GM21737 (cell line): ENCODE data around the gene GBP3.
"Not testable (repeated sequence)": the region's sequence is repeated elsewhere in the genome, so short reads cannot be mapped to it uniquely, and the experiment has no call there.

Experiments used
- ATAC-seq: cut with Tn5 transposase; IDR thresholded peaks from one replicate; pipeline ENCODE4 v1.9.1; 2021; ENCODE audit warnings: mild to moderate bottlenecking, moderate library complexity; ENCODE audit not compliant: unreplicated experiment

The GBP3 gene

GRCh38 chr1:89041119-89041641 lies 18.5 kb upstream of the GBP3 start:
- ATAC-seq, result peak; percentile 75

- ATAC-seq, result no peak
Measured at GRCh38 chr1:89040315-89040626, 17.6 kb upstream of the GBP3 start.

GRCh38 chr1:89037186-89037585 lies 14.5 kb upstream of the GBP3 start:
- no peak for ATAC-seq

DNA sequence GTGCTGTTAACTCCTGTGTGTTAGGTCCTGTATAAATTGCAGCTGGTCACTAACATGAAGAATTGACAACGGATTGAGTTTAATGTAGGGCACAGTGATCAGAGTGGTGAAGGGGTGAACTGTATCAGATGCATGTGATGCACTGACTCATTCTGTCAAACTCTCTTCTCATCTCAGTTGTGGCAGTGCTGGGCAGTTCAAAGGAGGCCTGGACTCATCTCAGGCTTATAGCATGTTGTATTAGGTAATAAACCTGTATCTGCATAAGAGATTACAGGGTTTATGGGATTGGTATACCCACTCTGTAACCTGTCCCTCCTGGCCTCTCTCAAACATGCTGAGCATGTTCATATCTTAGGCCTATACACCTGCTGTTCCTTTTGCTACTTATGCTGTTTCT lies 12.4 kb upstream of the GBP3 start:
- no peak for ATAC-seq

- not testable (repeated sequence) for ATAC-seq
Measured at GRCh38 chr1:89034004-89034403, 11.3 kb upstream of the GBP3 start.

DNA sequence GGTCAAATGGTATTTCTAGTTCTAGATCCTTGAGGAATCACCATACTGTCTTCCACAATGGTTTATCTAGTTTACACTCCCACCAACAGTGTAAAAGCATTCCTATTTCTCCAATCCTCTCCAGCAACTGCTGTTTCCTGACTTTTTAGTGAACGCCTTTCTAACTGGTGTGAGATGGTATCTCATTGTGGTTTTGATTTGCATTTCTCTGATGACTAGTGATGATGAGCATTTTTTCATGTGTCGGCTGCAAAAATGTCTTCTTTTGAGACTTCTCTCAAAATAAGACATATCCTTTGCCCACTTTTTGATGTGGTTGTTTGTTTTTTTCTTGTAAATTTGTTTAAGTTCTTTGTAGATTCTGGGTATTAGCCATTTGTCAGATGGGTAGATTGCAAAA lies 6.4 kb upstream of the GBP3 start:
- ATAC-seq, result not testable (repeated sequence)

DNA sequence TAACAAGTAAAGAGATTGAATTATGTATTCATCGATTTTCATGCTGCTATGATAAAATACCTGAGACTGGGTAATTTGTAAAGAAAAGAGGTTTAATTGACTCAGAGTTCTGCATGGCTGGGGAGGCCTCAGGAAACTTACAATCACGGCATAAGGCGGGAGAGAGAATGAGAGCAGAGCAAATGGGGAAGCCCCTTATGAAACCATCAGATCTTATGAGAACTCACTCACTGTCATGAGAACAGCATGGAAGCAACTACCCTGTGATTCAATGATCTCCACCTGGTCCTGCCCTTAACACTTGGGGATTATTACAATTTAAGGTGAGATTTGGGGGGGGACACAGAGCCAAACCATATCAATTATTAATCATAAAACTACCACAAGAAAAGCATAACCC lies 3.3 kb upstream of the GBP3 start:
- ATAC-seq, result no peak

- ATAC-seq, result no peak
Measured at GRCh38 chr1:89023026-89023425, 360 bp upstream of the GBP3 start.

DNA sequence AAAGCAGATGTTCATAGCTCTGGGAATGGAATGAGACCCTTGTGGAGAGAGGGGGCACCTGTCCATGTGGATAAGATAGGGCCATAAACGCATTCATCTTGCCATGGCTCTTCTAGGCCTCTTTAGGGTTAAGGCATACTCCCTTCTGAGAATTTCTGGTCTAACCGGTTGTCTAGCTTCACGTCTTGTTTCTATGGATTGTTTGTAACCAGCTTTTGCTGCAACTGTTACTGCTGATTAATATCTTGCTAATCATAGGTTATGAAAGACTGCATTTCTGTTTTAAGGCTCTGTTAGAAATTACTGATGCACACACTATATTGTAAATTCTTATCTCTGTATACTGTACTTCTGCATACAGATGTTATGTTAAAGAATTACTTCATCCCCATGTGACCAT lies 4.3 kb downstream of the GBP3 start:
- ATAC-seq, result not testable (repeated sequence)

DNA sequence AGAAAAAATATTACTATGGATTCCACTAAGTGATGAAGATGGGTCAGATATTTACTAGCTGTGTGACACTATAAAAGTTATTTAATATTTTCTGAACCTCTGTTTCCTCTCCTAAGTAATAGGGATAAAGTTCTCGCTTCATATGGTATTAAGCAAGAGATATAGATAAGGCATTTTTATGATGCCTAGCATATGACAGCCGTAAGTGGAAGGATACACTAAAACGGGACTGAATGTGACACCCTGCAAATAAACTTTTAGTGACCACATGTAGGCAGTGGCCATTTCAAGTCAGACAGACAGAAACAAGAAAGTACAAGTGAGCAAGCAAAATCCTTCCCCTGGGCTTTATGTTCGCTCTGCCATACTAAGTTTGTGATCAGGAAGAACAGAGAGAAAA lies 14.2 kb downstream of the GBP3 start:
- no peak for ATAC-seq

DNA sequence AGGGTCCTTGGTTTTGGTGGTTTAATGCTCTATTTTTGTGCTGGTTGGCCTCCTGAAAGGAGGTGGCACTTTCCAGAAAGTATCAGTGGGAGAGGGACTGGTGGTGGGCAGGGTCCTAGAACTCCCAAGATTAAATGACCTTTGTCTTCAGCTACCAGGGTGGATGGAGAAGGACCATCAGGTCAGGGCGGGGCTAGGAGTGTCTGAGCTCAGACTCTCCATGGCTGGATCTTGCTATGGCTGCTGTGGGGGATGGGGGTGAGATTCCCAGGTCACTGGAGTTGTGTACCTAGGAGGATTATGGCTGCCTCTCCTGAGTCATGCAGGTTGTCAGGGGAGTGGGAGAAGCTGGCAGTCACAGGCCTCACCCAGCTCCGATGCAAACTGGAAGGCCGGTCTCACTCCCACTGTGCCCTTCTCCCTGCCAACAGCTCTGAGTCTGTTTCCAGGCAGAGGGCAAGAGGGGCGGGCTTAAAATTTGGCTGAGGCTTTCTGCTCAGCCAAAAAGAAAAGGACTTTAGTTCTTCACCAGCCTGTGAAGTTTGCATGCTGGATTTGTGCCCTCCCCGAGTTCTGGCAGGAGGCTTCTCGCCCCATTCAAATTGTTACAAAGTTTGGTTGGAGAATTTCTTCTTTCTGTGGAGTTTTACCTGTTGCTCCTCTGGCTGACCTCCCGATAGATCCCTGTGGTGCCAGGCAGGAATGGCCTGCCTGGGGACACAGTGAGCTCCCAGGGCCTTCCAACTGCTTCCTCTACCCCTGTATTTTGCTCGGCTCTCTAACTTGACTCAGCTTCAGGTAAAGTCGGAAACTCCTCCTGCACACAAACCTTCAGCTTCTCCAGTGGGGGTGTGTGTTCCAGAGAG lies 17.1 kb downstream of the GBP3 start:
- no peak for ATAC-seq

- ATAC-seq, result not testable (repeated sequence)
Measured at GRCh38 chr1:89002176-89002575, 20.5 kb downstream of the GBP3 start.

DNA sequence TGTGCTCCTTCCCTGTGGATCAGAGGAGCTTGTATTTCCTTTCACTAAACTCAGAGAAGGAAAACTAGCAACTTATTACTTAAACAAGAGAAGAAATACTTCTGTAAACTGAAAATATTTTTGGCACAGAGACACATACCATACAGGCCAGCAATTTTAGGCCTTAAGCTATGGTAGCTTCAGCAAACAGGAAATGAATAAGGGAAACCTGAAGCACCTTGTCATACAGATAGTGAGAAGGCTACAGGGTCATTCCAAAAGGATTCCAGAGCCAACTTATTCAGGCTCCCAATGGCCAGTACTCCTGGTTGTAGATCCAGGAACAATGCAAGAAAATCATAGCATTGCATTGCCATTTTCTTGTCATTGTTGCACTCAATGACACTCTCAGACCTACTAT lies 21.2 kb downstream of the GBP3 start:
- no peak for ATAC-seq

GRCh38 chr1:88998716-88999115 lies 23.9 kb downstream of the GBP3 start:
- peak; percentile 76 for ATAC-seq

DNA sequence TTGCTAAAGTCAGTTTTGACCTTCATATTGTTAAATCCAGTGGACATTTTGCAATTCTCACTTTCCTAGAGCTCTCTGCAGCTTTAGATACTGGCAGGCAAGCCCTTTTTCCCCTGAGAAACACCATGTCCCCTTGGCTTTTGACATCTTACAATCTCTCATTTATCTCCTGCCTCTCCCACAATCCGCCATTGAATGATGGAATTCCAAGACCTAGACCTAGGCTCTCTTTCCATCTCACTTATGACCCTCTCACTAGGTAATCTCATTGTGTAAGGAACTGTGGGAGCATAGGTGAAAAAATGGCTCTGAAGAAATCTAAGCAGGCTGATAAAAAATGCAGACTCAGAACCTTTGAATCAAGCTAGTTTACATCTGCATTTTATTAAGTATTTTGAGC lies 32.2 kb downstream of the GBP3 start:
- ATAC-seq, result no peak

DNA sequence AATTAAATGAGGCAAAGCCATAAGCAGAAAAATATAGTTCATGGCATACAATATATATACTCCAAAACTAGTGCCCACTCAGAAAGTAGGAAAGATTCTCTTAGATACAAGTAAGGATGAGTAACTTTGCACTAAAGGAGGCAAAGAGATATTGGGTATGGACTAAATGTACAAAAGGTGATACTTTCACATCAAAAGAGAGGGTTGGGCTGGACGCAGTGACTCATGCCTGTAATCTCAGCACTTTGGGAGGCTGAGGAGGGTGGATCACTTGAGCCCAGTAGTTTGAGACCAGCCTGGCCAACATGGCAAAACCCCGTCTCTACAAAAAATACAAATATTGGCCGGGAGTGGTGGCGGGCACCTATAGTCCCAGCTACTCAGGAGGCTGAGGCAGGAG lies 37.0 kb downstream of the GBP3 start:
- ATAC-seq, result no peak

GRCh38 chr1:88985032-88985431 lies 37.6 kb downstream of the GBP3 start:
- ATAC-seq, result no peak

GRCh38 chr1:88984569-88984968 lies 38.1 kb downstream of the GBP3 start:
- no peak for ATAC-seq

DNA sequence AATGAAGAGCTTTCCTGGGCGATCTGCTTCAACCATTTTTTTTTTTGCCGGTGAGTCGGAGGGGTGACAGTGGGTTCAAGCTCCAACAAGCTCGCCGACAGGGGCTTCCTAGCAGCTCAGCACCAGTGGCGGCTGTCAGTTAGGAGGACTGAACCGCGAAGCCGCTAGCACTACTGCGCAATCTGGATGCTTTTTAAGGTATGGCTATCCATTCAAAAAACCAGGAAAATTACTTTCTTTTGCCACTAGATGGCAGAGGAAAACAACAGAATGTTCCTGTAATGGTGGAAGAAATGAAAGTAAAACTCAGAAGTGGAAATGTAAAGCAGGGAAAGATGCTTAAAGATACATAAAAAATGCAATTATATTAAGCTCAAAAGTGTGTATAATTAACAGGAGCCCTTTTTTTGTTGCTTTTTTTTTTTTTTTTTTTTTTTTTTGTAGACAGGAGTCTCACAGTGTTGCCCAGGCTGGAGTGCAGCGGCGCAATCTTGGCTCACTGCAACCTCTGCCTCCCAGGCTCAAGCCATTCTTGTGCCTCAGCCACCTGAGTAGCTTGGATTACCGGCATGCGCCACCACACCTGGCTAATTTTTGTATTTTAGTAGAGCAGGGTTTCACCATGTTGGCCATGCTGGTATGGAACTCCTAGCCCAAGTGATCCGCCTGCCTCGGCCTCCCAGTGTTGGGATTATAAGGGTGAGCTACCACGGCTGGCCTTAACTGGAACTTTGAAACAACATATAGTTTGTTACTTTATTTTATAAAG lies 38.7 kb downstream of the GBP3 start:
- ATAC-seq, result no peak

DNA sequence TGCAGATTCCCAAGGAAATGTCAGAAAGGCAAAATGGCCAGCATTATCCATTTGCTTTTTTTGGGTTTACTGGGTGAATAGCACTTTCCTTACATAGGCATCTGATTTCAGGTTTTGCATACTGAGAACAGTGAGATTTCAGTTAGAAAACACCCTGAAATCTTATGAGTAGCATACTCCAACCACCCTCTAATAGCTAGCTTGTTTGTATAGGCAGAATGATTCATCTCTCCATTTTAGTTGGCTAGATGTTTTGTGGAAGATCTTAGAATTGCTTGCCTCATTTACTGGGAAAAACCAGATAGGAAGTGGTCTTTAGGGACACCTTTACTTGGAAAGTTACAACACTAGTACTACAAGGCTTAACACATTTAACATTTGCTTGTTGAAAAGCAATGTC lies 40.6 kb downstream of the GBP3 start:
- no peak for ATAC-seq

GRCh38 chr1:88981506-88981905 lies 41.2 kb downstream of the GBP3 start:
- ATAC-seq, result not testable (repeated sequence)

DNA sequence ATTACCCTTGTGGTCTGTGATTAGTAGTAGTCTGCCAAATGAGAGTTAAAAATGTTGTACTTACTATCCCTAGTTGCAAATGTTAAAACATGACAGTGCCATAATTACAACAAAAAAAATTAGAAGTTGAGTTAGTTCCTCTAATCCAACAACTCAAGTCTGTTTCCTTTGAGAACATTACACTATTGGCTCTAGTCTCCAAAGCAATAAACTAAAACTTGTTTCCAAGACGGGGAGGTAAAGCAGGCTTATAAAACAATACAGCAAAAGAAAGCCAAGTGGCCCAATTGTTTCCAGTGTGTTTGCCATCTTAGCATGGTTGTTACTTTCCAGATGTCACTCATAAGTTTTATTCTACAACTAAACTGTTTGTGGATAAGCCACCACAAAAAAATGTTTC lies 41.8 kb downstream of the GBP3 start:
- ATAC-seq, result no peak
